WTC11 (cell line): ENCODE measurements around the gene MLEC. TPM values are rescaled to one million over a fixed set of nuclear protein-coding genes. Genes with fewer than 3 reads are reported as not detected.

Experiments
- ATAC-seq: fragments of 200-7000 bp; cut with Tn5 transposase; 2 replicates; pipeline ENCODE4 v1.10.0; 2021; ENCODE audit warnings: mild to moderate bottlenecking, moderate library complexity
- CTCF ChIA-PET: fragments of 300-600 bp; sonication (Branson Sonifier 250); formaldehyde crosslinking; loops from one replicate; lab custom pipeline; 2021; ENCODE audit warnings: antibody characterized with exemption; lab: Charles Lee
- POLR2A ChIA-PET: fragments of 350-600 bp; sonication (Branson Sonifier 250); formaldehyde crosslinking; loops from one replicate; lab custom pipeline; 2021; ENCODE audit warnings: antibody characterized with exemption; lab: Charles Lee
- DNase-seq: peaks from one replicate; pipeline ENCODE4 v3.0.0; 2021; ENCODE audit warnings: low spot score
- H3K27ac Mint-ChIP-seq: 2 replicates; pipeline ENCODE4 v1.8.0; 2021; ENCODE audit warnings: mixed read lengths
- H3K27me3 Mint-ChIP-seq: 2 replicates; pipeline ENCODE4 v1.8.0; 2021; ENCODE audit warnings: low read depth, mild to moderate bottlenecking, moderate library complexity, mixed read lengths
- H3K36me3 Mint-ChIP-seq: 2 replicates; pipeline ENCODE4 v1.8.0; 2021; ENCODE audit warnings: mixed read lengths
- H3K4me1 Mint-ChIP-seq: 2 replicates; pipeline ENCODE4 v1.8.0; 2022; ENCODE audit warnings: mixed read lengths
- H3K4me3 Mint-ChIP-seq: 2 replicates; pipeline ENCODE4 v1.8.0; 2021; ENCODE audit warnings: mild to moderate bottlenecking, moderate library complexity, mixed read lengths
- H3K9me3 Mint-ChIP-seq: 2 replicates; pipeline ENCODE4 v1.8.0; 2021; ENCODE audit warnings: mixed read lengths
- CBFB ChIP-seq: sonication (generic); formaldehyde crosslinking; IDR thresholded peaks from 2 replicates; pipeline ENCODE4 v1.8.1; 2022; ENCODE audit warnings: mild to moderate bottlenecking, low read depth, missing genetic modification reagents
- CREB1 ChIP-seq: sonication (generic); formaldehyde crosslinking; IDR thresholded peaks from 2 replicates; pipeline ENCODE4 v1.8.0; 2023; ENCODE audit warnings: mild to moderate bottlenecking, missing genetic modification reagents
- CREM ChIP-seq: sonication (generic); formaldehyde crosslinking; IDR thresholded peaks from 2 replicates; pipeline ENCODE4 v1.8.1; 2022; ENCODE audit warnings: mild to moderate bottlenecking, missing genetic modification reagents, moderate library complexity
- ELF4 ChIP-seq: sonication (generic); formaldehyde crosslinking; IDR thresholded peaks from 2 replicates; pipeline ENCODE4 v1.8.1; 2022; ENCODE audit warnings: low read depth, mild to moderate bottlenecking, moderate library complexity, missing genetic modification reagents
- FOXK1 ChIP-seq: sonication (generic); formaldehyde crosslinking; IDR thresholded peaks from 2 replicates; pipeline ENCODE4 v1.8.0; 2022; ENCODE audit warnings: mild to moderate bottlenecking, moderate library complexity, missing genetic modification reagents
- NFATC4 ChIP-seq: fragments of 250-450 bp; sonication (Bioruptor Pico); IDR thresholded peaks from 2 replicates; pipeline ENCODE4 v1.9.0; 2021; ENCODE audit warnings: mild to moderate bottlenecking
- RELA ChIP-seq: sonication (generic); formaldehyde crosslinking; IDR thresholded peaks from 2 replicates; pipeline ENCODE4 v1.8.1; 2022; ENCODE audit warnings: missing genetic modification reagents, mild to moderate bottlenecking, borderline replicate concordance
- TEAD1 ChIP-seq: sonication (generic); formaldehyde crosslinking; IDR thresholded peaks from 2 replicates; pipeline ENCODE4 v1.8.0; 2022; ENCODE audit warnings: mild to moderate bottlenecking, missing genetic modification reagents
- TP53 ChIP-seq: sonication (generic); formaldehyde crosslinking; IDR thresholded peaks from 2 replicates; pipeline ENCODE4 v1.8.1; 2023; ENCODE audit warnings: mild to moderate bottlenecking, missing genetic modification reagents
- ZBTB21 ChIP-seq: sonication (generic); formaldehyde crosslinking; IDR thresholded peaks from 2 replicates; pipeline ENCODE4 v1.8.1; 2023; ENCODE audit warnings: mild to moderate bottlenecking, missing genetic modification reagents, borderline replicate concordance
- ZNF219 ChIP-seq: sonication (generic); formaldehyde crosslinking; IDR thresholded peaks from 2 replicates; pipeline ENCODE4 v1.8.0; 2023; ENCODE audit warnings: missing genetic modification reagents, mild to moderate bottlenecking, borderline replicate concordance
- ZNF317 ChIP-seq: sonication (generic); formaldehyde crosslinking; IDR thresholded peaks from 2 replicates; pipeline ENCODE4 v1.8.1; 2023; ENCODE audit warnings: low read depth, mild to moderate bottlenecking, moderate library complexity, missing genetic modification reagents, borderline replicate concordance
- total RNA-seq: library from RNA; stranded (reverse); gene quantifications from 3 replicates; pipeline ENCODE4 v1.2.3, GENCODE V29; 2021
- TF ChIP-seq, protein P1 (sequence below): sonication (generic); formaldehyde crosslinking; IDR thresholded peaks from 2 replicates; pipeline ENCODE4 v1.8.1; 2022; ENCODE audit warnings: low read depth, missing genetic modification reagents, borderline replicate concordance
- TF ChIP-seq, protein P2 (sequence below): sonication (generic); formaldehyde crosslinking; IDR thresholded peaks from 2 replicates; pipeline ENCODE4 v1.8.1; 2023; ENCODE audit warnings: mild to moderate bottlenecking, missing genetic modification reagents, borderline replicate concordance
- TF ChIP-seq, protein P3 (sequence below): sonication (generic); formaldehyde crosslinking; IDR thresholded peaks from 2 replicates; pipeline ENCODE4 v1.8.0; 2022; ENCODE audit warnings: mild to moderate bottlenecking, missing genetic modification reagents
- TF ChIP-seq, protein P4 (sequence below): sonication (generic); formaldehyde crosslinking; IDR thresholded peaks from 2 replicates; pipeline ENCODE4 v1.8.0; 2022; ENCODE audit warnings: mild to moderate bottlenecking, missing genetic modification reagents
- TF ChIP-seq, protein P5 (sequence below): sonication (generic); formaldehyde crosslinking; IDR thresholded peaks from 2 replicates; pipeline ENCODE4 v1.8.1; 2023; ENCODE audit warnings: mild to moderate bottlenecking, moderate library complexity, missing genetic modification reagents
- TF ChIP-seq, protein P6 (sequence below): fragments of 250-450 bp; sonication (Bioruptor Pico); IDR thresholded peaks from 2 replicates; pipeline ENCODE4 v1.9.0; 2021; ENCODE audit warnings: mild to moderate bottlenecking
- TF ChIP-seq, protein P7 (sequence below): sonication (generic); formaldehyde crosslinking; IDR thresholded peaks from 2 replicates; pipeline ENCODE4 v1.8.1; 2022; ENCODE audit warnings: mild to moderate bottlenecking, moderate library complexity, missing genetic modification reagents
- TF ChIP-seq, protein P8 (sequence below): sonication (generic); formaldehyde crosslinking; IDR thresholded peaks from 2 replicates; pipeline ENCODE4 v1.8.0; 2023; ENCODE audit warnings: missing genetic modification reagents

Gene MLEC
- total RNA-seq, 1 experiment from 2014 or later: 278 TPM

DNA sequence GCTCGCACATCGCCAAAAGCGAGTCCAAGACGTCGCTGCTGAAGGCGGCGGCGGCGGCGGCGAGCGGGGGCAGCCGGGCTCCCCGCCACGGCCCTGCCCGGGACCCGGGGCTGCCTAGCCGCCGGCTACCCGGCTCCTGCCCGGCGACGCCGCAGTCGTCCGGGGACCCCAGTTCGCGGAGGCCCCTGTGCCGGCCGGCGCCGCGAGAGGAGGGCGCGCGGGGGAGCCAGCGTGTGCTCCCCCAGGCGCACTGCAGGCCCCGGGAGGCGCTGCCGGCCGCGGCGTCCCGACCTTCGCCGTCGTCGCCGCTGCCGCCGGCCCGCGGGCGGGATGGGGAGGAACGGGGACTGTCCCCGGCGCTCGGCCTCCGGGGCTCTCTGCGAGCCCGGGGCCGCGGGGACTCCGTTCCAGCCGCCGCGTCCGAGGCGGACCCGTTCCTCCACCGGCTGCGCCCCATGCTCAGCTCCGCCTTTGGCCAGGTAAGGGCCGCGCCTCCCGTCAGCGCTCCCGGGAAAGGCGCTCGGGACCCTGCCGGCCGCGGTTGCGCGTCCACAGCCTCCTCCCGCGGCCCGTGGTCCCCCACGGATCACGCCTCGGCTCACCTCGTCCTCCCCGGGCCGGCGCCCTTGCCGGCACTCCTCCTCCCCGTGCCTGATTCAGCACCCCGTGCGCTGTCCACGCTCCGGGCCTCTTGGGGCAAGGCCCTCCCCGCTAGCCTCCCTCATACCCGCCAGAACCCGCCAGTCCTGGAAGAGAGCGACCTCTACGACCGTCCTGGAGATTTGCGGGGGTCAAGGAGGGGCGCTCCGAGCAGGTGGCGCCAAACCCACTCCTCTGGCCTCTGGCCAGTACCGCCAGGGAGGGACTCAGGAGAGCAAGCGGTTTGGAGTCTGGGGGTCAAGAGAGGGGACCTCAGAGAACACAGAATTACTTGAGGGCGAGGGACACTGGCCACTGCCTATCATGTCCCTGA, 45.8 kb upstream of the MLEC start:
- ATAC-seq (peak; percentile 78), DNase-seq (peak; percentile 84)
- Mint-ChIP-seq H3K4me3 (peak overlapping the region; percentile 72), H3K27ac (no peak overlapping the region), H3K36me3 (no peaks in the 10 kb centered on the region), H3K9me3 (no peaks in the 10 kb centered on the region), H3K27me3 (peaks cover 20% of the 10 kb centered on the region), H3K4me1 (peaks cover 15% of the 10 kb centered on the region)
- POLR2A ChIA-PET: interaction anchor here (0.8 to 1.0 kb wide), 2 partner anchors 45 to 60 kb away, joined by 3 read pairs; partner anchors contain the start of gene POP5
- CTCF ChIA-PET: interaction anchor here (0.6 to 4.7 kb wide), 17 partner anchors 8 to 372 kb away, joined by 3 to 40 read pairs (median 4); partner anchors contain the start of genes MLEC and POP5
- no peak for TF ChIP-seq NFATC4 (CRISPR knock-in tag)
- TF ChIP-seq TEAD1 (CRISPR knock-in tag): 0 out of 2 replicates have a peak, but pooled peaks have one; percentile 26
- TF ChIP-seq, protein P1, sequence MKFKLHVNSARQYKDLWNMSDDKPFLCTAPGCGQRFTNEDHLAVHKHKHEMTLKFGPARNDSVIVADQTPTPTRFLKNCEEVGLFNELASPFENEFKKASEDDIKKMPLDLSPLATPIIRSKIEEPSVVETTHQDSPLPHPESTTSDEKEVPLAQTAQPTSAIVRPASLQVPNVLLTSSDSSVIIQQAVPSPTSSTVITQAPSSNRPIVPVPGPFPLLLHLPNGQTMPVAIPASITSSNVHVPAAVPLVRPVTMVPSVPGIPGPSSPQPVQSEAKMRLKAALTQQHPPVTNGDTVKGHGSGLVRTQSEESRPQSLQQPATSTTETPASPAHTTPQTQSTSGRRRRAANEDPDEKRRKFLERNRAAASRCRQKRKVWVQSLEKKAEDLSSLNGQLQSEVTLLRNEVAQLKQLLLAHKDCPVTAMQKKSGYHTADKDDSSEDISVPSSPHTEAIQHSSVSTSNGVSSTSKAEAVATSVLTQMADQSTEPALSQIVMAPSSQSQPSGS (CRISPR knock-in tag): no peak
- TF ChIP-seq, protein P2, sequence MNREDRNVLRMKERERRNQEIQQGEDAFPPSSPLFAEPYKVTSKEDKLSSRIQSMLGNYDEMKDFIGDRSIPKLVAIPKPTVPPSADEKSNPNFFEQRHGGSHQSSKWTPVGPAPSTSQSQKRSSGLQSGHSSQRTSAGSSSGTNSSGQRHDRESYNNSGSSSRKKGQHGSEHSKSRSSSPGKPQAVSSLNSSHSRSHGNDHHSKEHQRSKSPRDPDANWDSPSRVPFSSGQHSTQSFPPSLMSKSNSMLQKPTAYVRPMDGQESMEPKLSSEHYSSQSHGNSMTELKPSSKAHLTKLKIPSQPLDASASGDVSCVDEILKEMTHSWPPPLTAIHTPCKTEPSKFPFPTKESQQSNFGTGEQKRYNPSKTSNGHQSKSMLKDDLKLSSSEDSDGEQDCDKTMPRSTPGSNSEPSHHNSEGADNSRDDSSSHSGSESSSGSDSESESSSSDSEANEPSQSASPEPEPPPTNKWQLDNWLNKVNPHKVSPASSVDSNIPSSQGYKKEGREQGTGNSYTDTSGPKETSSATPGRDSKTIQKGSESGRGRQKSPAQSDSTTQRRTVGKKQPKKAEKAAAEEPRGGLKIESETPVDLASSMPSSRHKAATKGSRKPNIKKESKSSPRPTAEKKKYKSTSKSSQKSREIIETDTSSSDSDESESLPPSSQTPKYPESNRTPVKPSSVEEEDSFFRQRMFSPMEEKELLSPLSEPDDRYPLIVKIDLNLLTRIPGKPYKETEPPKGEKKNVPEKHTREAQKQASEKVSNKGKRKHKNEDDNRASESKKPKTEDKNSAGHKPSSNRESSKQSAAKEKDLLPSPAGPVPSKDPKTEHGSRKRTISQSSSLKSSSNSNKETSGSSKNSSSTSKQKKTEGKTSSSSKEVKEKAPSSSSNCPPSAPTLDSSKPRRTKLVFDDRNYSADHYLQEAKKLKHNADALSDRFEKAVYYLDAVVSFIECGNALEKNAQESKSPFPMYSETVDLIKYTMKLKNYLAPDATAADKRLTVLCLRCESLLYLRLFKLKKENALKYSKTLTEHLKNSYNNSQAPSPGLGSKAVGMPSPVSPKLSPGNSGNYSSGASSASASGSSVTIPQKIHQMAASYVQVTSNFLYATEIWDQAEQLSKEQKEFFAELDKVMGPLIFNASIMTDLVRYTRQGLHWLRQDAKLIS: 0 out of 2 replicates have a peak, but pooled peaks have one; percentile 57
- peak; percentile 55; the same call in 1 of the 2 replicates for TF ChIP-seq ZNF219
- TF ChIP-seq, protein P3, sequence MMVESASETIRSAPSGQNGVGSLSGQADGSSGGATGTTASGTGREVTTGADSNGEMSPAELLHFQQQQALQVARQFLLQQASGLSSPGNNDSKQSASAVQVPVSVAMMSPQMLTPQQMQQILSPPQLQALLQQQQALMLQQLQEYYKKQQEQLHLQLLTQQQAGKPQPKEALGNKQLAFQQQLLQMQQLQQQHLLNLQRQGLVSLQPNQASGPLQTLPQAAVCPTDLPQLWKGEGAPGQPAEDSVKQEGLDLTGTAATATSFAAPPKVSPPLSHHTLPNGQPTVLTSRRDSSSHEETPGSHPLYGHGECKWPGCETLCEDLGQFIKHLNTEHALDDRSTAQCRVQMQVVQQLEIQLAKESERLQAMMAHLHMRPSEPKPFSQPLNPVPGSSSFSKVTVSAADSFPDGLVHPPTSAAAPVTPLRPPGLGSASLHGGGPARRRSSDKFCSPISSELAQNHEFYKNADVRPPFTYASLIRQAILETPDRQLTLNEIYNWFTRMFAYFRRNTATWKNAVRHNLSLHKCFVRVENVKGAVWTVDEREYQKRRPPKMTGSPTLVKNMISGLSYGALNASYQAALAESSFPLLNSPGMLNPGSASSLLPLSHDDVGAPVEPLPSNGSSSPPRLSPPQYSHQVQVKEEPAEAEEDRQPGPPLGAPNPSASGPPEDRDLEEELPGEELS (CRISPR knock-in tag): peak; percentile 86
- peak; percentile 63; the same call in 1 of the 2 replicates for TF ChIP-seq TP53 (CRISPR knock-in tag)
- TF ChIP-seq CREB1 (CRISPR knock-in tag): peak; percentile 56; the same call in 1 of the 2 replicates
- TF ChIP-seq, protein P4, sequence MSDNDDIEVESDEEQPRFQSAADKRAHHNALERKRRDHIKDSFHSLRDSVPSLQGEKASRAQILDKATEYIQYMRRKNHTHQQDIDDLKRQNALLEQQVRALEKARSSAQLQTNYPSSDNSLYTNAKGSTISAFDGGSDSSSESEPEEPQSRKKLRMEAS (CRISPR knock-in tag): peak; percentile 77; the same call in 1 of the 2 replicates
- peak; percentile 70 for TF ChIP-seq FOXK1 (CRISPR knock-in tag)
- no peak for TF ChIP-seq ZNF317 (CRISPR knock-in tag)
- TF ChIP-seq, protein P5, sequence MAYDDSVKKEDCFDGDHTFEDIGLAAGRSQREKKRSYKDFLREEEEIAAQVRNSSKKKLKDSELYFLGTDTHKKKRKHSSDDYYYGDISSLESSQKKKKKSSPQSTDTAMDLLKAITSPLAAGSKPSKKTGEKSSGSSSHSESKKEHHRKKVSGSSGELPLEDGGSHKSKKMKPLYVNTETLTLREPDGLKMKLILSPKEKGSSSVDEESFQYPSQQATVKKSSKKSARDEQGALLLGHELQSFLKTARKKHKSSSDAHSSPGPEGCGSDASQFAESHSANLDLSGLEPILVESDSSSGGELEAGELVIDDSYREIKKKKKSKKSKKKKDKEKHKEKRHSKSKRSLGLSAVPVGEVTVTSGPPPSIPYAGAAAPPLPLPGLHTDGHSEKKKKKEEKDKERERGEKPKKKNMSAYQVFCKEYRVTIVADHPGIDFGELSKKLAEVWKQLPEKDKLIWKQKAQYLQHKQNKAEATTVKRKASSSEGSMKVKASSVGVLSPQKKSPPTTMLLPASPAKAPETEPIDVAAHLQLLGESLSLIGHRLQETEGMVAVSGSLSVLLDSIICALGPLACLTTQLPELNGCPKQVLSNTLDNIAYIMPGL (CRISPR knock-in tag): peak; percentile 99
- peak; percentile 66; the same call in 1 of the 2 replicates for TF ChIP-seq ELF4 (CRISPR knock-in tag)
- TF ChIP-seq, protein P6, sequence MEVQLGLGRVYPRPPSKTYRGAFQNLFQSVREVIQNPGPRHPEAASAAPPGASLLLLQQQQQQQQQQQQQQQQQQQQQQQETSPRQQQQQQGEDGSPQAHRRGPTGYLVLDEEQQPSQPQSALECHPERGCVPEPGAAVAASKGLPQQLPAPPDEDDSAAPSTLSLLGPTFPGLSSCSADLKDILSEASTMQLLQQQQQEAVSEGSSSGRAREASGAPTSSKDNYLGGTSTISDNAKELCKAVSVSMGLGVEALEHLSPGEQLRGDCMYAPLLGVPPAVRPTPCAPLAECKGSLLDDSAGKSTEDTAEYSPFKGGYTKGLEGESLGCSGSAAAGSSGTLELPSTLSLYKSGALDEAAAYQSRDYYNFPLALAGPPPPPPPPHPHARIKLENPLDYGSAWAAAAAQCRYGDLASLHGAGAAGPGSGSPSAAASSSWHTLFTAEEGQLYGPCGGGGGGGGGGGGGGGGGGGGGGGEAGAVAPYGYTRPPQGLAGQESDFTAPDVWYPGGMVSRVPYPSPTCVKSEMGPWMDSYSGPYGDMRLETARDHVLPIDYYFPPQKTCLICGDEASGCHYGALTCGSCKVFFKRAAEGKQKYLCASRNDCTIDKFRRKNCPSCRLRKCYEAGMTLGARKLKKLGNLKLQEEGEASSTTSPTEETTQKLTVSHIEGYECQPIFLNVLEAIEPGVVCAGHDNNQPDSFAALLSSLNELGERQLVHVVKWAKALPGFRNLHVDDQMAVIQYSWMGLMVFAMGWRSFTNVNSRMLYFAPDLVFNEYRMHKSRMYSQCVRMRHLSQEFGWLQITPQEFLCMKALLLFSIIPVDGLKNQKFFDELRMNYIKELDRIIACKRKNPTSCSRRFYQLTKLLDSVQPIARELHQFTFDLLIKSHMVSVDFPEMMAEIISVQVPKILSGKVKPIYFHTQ (CRISPR knock-in tag): no peak
- peak; percentile 85 for TF ChIP-seq ZBTB21 (CRISPR knock-in tag)
- TF ChIP-seq, protein P7, sequence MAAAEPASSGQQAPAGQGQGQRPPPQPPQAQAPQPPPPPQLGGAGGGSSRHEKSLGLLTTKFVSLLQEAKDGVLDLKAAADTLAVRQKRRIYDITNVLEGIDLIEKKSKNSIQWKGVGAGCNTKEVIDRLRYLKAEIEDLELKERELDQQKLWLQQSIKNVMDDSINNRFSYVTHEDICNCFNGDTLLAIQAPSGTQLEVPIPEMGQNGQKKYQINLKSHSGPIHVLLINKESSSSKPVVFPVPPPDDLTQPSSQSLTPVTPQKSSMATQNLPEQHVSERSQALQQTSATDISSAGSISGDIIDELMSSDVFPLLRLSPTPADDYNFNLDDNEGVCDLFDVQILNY: peak; percentile 76
- TF ChIP-seq CBFB (CRISPR knock-in tag): peak; percentile 90; the same call in 1 of the 2 replicates
- TF ChIP-seq RELA (CRISPR knock-in tag): no peak
- TF ChIP-seq, protein P8, sequence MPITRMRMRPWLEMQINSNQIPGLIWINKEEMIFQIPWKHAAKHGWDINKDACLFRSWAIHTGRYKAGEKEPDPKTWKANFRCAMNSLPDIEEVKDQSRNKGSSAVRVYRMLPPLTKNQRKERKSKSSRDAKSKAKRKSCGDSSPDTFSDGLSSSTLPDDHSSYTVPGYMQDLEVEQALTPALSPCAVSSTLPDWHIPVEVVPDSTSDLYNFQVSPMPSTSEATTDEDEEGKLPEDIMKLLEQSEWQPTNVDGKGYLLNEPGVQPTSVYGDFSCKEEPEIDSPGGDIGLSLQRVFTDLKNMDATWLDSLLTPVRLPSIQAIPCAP (CRISPR knock-in tag): 0 out of 2 replicates have a peak, but pooled peaks have one; percentile 52
- 0 out of 2 replicates have a peak, but pooled peaks have one; percentile 58 for TF ChIP-seq CREM (CRISPR knock-in tag)
